ENCODE measurements around the gene PPA1.
"Not testable (repeated sequence)": the region's sequence is repeated elsewhere in the genome, so short reads cannot be mapped to it uniquely, and the experiment has no call there.

The PPA1 gene

GRCh38 chr10:70256463-70256862 lies 23.2 kb upstream of the PPA1 start:
- in situ Hi-C loops (cut with HindIII; ENCODE audit: low pct_ligation_motif_present, low pct_unique_long_range_greater_than_20kb, low sequenced_read_pairs) = no loop called here
- no peak for DNase-seq

- in situ Hi-C loops (cut with HindIII; ENCODE audit: low pct_ligation_motif_present, low pct_unique_long_range_greater_than_20kb, low sequenced_read_pairs) = no loop called here
- no peak for DNase-seq
These were observed 22.4 kb upstream of the PPA1 start for GRCh38 chr10:70255329-70256299.

- DNase-seq = no peak
- in situ Hi-C loops (cut with HindIII; ENCODE audit: low pct_ligation_motif_present, low pct_unique_long_range_greater_than_20kb, low sequenced_read_pairs) = no loop called here
These were observed 21.6 kb upstream of the PPA1 start for GRCh38 chr10:70254778-70255328.

GRCh38 chr10:70253878-70254765 lies 20.9 kb upstream of the PPA1 start:
- no peak for DNase-seq
- in situ Hi-C loops (cut with HindIII; ENCODE audit: low pct_ligation_motif_present, low pct_unique_long_range_greater_than_20kb, low sequenced_read_pairs) = no loop called here

- in situ Hi-C loops (cut with HindIII; ENCODE audit: low pct_ligation_motif_present, low pct_unique_long_range_greater_than_20kb, low sequenced_read_pairs) = no loop called here
- no peak for DNase-seq
These were observed 17.9 kb upstream of the PPA1 start for GRCh38 chr10:70250961-70251680.

GRCh38 chr10:70247360-70247759 lies 14.1 kb upstream of the PPA1 start:
- DNase-seq = no peak
- in situ Hi-C loops (cut with HindIII; ENCODE audit: low pct_ligation_motif_present, low pct_unique_long_range_greater_than_20kb, low sequenced_read_pairs) = no loop called here

- in situ Hi-C loops (cut with HindIII; ENCODE audit: low pct_ligation_motif_present, low pct_unique_long_range_greater_than_20kb, low sequenced_read_pairs) = no loop called here
- DNase-seq = no peak
These were observed 7.9 kb upstream of the PPA1 start for GRCh38 chr10:70241081-70241480.

- DNase-seq; in situ Hi-C loops (cut with HindIII; ENCODE audit: low pct_ligation_motif_present, low pct_unique_long_range_greater_than_20kb, low sequenced_read_pairs): not testable (repeated sequence)
These were observed 6.8 kb upstream of the PPA1 start for GRCh38 chr10:70239986-70240385.

- in situ Hi-C loops (cut with HindIII; ENCODE audit: low pct_ligation_motif_present, low pct_unique_long_range_greater_than_20kb, low sequenced_read_pairs); DNase-seq: not testable (repeated sequence)
These were observed 6.1 kb upstream of the PPA1 start for GRCh38 chr10:70239077-70239976.

GRCh38 chr10:70237958-70238536 lies 4.8 kb upstream of the PPA1 start:
- DNase-seq; in situ Hi-C loops (cut with HindIII; ENCODE audit: low pct_ligation_motif_present, low pct_unique_long_range_greater_than_20kb, low sequenced_read_pairs): not testable (repeated sequence)

GRCh38 chr10:70234668-70235447 lies 1.6 kb upstream of the PPA1 start:
- no peak for DNase-seq

GRCh38 chr10:70233939-70234300 lies 691 bp upstream of the PPA1 start:
- in situ Hi-C loops (cut with HindIII; ENCODE audit: low pct_ligation_motif_present, low pct_unique_long_range_greater_than_20kb, low sequenced_read_pairs) = no loop called here
- DNase-seq = no peak

More at GRCh38 chr10:70234668-70235447, 1.6 kb upstream of the PPA1 start:
- in situ Hi-C loops (cut with HindIII; ENCODE audit: low pct_ligation_motif_present, low pct_unique_long_range_greater_than_20kb, low sequenced_read_pairs) = no loop called here

- in situ Hi-C loops (cut with HindIII; ENCODE audit: low pct_ligation_motif_present, low pct_unique_long_range_greater_than_20kb, low sequenced_read_pairs) = no loop called here
- no peak for DNase-seq
These were observed 445 bp downstream of the PPA1 start for GRCh38 chr10:70232859-70233108.

- DNase-seq = peak; percentile 76
- in situ Hi-C loops (cut with HindIII; ENCODE audit: low pct_ligation_motif_present, low pct_unique_long_range_greater_than_20kb, low sequenced_read_pairs) = no loop called here
These were observed 922 bp downstream of the PPA1 start for GRCh38 chr10:70232155-70232858.

GRCh38 chr10:70228491-70228890 lies 4.7 kb downstream of the PPA1 start:
- in situ Hi-C loops (cut with HindIII; ENCODE audit: low pct_ligation_motif_present, low pct_unique_long_range_greater_than_20kb, low sequenced_read_pairs) = no loop called here
- no peak for DNase-seq
